Measurements from ENCODE around the gene ARAF.

ARAF gene

GRCh38 chrX:47612418-47612817, 51.4 kb downstream of the ARAF start:
- H3K27ac Mint-ChIP-seq, result no peak overlapping the region
- H3K27me3 Mint-ChIP-seq (ENCODE audit: low read depth), result peaks cover 5% of the 10 kb centered on the region
- H3K4me3 Mint-ChIP-seq, result no peak overlapping the region
- H3K4me1 Mint-ChIP-seq, result no peaks in the 10 kb centered on the region
- TF ChIP-seq CTCF (IDR thresholded peaks at IDR 0.05; ENCODE audit: unreplicated experiment in 3 of 3), result no peak
- no peaks in the 10 kb centered on the region for H3K36me3 Mint-ChIP-seq (ENCODE audit: low read depth)
- H3K9me3 Mint-ChIP-seq, result peaks cover 7% of the 10 kb centered on the region

DNA sequence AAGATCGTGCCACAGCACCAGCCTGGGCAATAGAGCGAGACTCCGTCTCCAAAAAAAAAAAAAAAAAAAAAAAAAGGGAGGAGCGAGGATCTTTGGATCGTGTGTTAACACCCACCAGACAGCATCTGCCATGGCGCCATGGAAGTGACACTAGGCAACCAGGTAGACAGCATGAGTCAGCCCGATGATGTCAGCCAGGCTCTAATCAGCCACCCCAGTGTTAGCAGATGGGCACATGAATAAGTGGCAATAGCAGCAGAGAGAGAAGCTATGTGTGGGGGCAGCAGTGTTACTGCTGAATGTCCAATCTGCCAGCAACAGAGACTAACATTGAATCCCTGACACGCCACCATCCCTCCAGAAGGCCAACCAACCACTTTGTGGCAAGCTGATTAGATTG, 52.1 kb downstream of the ARAF start:
- Mint-ChIP-seq H3K9me3 (peaks cover 14% of the 10 kb centered on the region), H3K36me3 (ENCODE audit: low read depth) (no peaks in the 10 kb centered on the region), H3K4me1 (no peaks in the 10 kb centered on the region), H3K27me3 (ENCODE audit: low read depth) (peaks cover 11% of the 10 kb centered on the region), H3K27ac (no peak overlapping the region), H3K4me3 (no peak overlapping the region)
- TF ChIP-seq CTCF (IDR thresholded peaks at IDR 0.05; ENCODE audit: unreplicated experiment in 3 of 3), result no peak

- Mint-ChIP-seq H3K36me3 (ENCODE audit: low read depth) (no peaks in the 10 kb centered on the region), H3K9me3 (peaks cover 22% of the 10 kb centered on the region), H3K4me3 (no peak overlapping the region), H3K27me3 (ENCODE audit: low read depth) (peaks cover 19% of the 10 kb centered on the region), H3K4me1 (no peaks in the 10 kb centered on the region), H3K27ac (no peak overlapping the region)
- no peak for TF ChIP-seq CTCF (IDR thresholded peaks at IDR 0.05; ENCODE audit: unreplicated experiment in 3 of 3)
Measured at GRCh38 chrX:47614618-47615017, 53.6 kb downstream of the ARAF start.

DNA sequence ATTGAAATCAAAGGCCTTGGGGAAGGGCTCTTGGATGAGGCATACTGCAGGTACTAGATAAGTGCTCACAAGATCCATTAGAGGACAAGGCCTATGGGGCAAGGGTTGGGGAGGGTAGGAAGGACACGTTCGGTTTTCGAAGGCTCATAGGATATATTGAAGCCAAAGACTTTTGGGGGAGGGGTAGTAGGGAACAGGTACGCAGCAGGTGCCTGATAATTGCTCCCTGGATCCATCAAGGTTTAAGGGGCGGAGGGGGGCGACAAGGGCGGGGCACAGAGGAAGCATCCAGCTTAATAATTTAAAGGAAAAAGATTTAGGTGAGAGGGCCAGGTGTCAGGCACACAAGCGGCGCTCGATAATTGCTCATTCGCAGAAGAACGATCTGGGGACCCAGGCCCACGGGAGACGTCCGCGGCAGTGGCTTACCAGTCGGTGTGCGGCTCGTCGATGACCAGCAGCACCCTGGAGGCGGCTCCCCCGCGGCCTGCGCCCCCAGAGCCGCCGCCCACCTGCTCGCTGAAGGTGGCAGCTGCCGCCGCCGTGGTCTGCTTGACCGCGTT, 58.0 kb downstream of the ARAF start:
- no peak overlapping the region for H3K27ac Mint-ChIP-seq
- H3K4me3 Mint-ChIP-seq, result peak overlapping the region; percentile 57 to 70 (median 69)
- H3K4me1 Mint-ChIP-seq, result no peaks in the 10 kb centered on the region
- peaks cover 56% of the 10 kb centered on the region for H3K27me3 Mint-ChIP-seq (ENCODE audit: low read depth)
- no peaks in the 10 kb centered on the region for H3K36me3 Mint-ChIP-seq (ENCODE audit: low read depth)
- no peak for TF ChIP-seq CTCF (IDR thresholded peaks at IDR 0.05; ENCODE audit: unreplicated experiment in 3 of 3)
- H3K9me3 Mint-ChIP-seq, result peaks cover 25% of the 10 kb centered on the region

DNA sequence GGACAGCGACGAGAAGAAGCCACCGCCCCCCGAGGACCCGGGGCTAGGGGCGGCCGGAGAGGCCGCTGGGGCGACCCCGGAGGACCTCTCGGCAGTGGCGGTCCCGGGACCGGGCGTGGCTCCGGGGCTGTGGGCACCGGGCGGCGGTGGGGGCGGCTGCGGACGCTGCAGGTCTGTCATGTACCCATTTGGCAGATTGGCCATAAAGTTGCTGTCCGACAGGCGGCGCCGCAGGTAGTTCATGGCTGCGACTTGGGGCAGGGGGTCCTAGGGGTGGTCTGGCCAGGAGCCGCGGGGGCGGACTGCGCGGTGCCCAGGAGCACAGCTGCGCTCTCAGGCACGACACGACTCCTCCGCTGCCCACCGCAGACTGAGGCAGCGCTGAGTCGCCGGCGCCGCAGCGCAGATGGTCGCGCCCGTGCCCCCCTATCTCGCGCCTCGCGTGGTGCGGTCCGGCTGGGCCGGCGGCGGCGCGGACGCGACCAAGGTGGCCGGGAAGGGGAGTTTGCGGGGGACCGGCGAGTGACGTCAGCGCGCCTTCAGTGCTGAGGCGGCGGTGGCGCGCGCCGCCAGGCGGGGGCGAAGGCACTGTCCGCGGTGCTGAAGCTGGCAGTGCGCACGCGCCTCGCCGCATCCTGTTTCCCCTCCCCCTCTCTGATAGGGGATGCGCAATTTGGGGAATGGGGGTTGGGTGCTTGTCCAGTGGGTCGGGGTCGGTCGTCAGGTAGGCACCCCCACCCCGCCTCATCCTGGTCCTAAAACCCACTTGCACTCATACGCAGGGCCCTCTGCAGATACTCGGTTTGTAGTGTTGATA, 58.7 kb downstream of the ARAF start, which contains the start of gene SYN1:
SYN1 (minus strand) TSS at position 372 of the 817 bp plus-strand sequence; CDS start at position 243, 129 bp downstream.
- Mint-ChIP-seq H3K27ac (no peak within 1 kb of the TSS), H3K9me3 (peaks cover 25% of the 10 kb centered on the region), H3K4me1 (no peaks in the 10 kb centered on the region), H3K36me3 (ENCODE audit: low read depth) (no peaks in the 10 kb centered on the region), H3K4me3 (peak within 1 kb of the TSS; percentile 57 to 70 (median 69)), H3K27me3 (ENCODE audit: low read depth) (peaks cover 54% of the 10 kb centered on the region)
- TF ChIP-seq CTCF (IDR thresholded peaks at IDR 0.05; ENCODE audit: unreplicated experiment in 3 of 3), result no peak

Data from nephron (organoid).